Activated CD8-positive, alpha-beta memory T cell treated with anti-CD3 and anti-CD28 coated beads, Interleukin-2, amount 50 U/mL, for 1 hour (primary cell): ENCODE results near the gene DNAJB6.

Experiments used
- DNase-seq: peaks from one replicate; pipeline ENCODE4 v3.0.0-alpha.2; 2020; ENCODE audit errors: extremely low read depth

DNAJB6 gene

DNA sequence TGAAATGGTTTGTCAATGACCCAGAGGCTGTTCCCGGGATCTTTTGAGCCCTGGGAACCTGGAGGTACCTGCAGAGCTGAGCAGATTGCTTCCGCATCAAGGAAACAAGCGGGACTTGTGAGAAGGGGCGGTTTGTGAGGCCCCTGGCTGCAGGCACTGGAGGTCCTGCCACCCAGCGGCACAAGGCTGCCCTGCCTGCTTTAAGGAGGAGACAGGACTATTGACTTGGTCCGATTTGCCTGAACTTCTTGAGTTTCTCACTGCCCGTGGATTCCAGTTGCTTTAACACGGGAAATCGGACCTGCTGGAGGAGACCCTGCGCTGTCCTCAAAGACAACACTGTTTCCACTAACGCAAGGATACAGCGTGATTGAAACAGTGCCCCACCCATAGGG is 130.1 kb downstream of the DNAJB6 start:
- DNase-seq = no peak
